Measurements from ENCODE around the gene KCNIP4.

KCNIP4 gene

DNA sequence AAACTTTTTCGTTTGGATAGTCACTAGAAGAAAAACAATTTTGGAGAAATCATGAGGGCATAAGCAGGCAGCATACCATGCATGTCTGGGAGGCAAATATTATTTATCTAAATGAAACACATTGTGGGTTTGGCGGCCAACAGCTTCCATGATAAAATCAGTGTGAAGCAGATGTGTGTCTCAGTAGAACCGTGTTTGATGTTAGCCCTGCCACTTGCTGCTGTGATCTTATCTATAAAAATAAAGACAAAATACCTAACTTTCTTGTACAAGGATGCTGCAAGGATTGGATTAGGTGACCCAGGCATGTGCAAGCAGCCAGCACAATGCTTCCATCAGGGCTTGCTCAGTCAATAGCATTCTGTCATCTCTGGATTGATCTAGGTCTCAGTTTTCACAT lies 906.9 kb downstream of the KCNIP4 start:
- POLR2A ChIA-PET: no interaction called here

DNA sequence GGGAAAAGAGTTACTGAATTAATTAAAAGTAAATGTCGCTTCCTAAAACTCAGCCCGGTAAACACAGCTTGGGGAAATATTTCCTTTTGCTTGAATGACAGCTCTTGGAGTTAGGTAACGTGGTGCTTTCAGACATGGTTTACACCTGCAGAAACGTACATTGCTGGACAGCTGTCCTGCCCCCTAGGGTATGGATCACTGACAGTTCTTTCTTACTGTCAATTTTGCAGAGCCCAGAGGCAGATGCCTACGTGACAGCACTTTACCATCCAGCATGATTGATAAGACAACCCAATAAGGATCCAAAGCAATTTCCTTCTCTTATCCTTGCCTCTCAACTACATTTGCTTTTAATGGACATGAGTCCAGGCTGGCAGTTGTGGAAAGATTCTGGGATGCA lies 913.8 kb downstream of the KCNIP4 start:
- CTCF ChIA-PET: no interaction called here

More for the DNA sequence above, 906.9 kb downstream of the KCNIP4 start:
- DNase-seq (ENCODE audit: extremely low spot score): no peak
- CTCF ChIA-PET: no interaction called here
- no peak for TF ChIP-seq ELF4 (IDR thresholded peaks at IDR 0.05)
- no peak for TF ChIP-seq HDGF (IDR thresholded peaks at IDR 0.05; ENCODE audit: borderline replicate concordance)

DNA sequence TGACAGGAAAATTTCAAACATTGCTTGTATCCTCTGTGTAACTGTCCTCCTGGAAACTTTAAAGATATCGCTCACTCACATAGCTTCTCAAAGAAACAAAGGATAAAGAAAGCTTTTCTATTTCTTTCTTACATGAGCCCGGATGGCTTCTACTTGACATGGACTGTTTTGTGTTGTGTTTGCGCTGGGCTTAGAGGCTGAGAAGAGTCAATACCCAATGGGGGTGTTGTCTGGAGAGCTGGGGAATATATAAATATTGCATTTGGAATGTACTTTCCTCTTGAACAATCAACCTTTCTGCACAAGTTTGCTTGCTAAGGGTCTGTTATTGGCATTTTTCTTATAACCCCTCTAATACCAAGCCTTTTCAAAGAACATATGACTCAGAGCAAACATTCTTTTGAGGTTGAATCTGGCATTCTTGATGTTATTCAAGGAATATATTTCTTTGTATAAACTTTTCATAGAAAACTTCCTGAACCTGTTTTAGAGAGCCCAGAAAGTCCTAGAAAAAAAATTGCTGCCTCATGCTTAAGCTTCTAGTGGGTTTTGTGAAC lies 916.4 kb downstream of the KCNIP4 start:
- TF ChIP-seq FOXA1 (IDR thresholded peaks at IDR 0.05): no peak
- TF ChIP-seq HDGF (IDR thresholded peaks at IDR 0.05; ENCODE audit: borderline replicate concordance): no peak
- TF ChIP-seq ARNT (IDR thresholded peaks at IDR 0.05): no peak
- TF ChIP-seq LEF1 (IDR thresholded peaks at IDR 0.05; ENCODE audit: borderline replicate concordance): no peak
- no peak for TF ChIP-seq ZNF384 (IDR thresholded peaks at IDR 0.05)
- DNase-seq (ENCODE audit: extremely low spot score): no peak
- POLR2A ChIA-PET: no interaction called here
- CTCF ChIA-PET: no interaction called here

More for the DNA sequence above, 913.8 kb downstream of the KCNIP4 start:
- TF ChIP-seq NFRKB (IDR thresholded peaks at IDR 0.05) (no peak), FOXM1 (IDR thresholded peaks at IDR 0.05; ENCODE audit: borderline replicate concordance) (no peak)
- POLR2A ChIA-PET: no interaction called here
- no peak for DNase-seq (ENCODE audit: extremely low spot score)

GRCh38 chr4:21018817-21019216 lies 929.8 kb downstream of the KCNIP4 start:
- DNase-seq (ENCODE audit: extremely low spot score): no peak
- POLR2A ChIA-PET: no interaction called here

GRCh38 chr4:21013501-21013900 lies 935.1 kb downstream of the KCNIP4 start:
- POLR2A ChIA-PET: no interaction called here
- CTCF ChIA-PET: no interaction called here
- no peak for DNase-seq (ENCODE audit: extremely low spot score)
- no peak for TF ChIP-seq LEF1 (IDR thresholded peaks at IDR 0.05; ENCODE audit: borderline replicate concordance)
- TF ChIP-seq ARNT (IDR thresholded peaks at IDR 0.05): no peak
- TF ChIP-seq FOXM1 (IDR thresholded peaks at IDR 0.05; ENCODE audit: borderline replicate concordance): no peak

More at GRCh38 chr4:21018817-21019216, 929.8 kb downstream of the KCNIP4 start:
- CTCF ChIA-PET: no interaction called here
- TF ChIP-seq L3MBTL2 (conservative IDR thresholded peaks at IDR 0.05) (no peak), HDGF (IDR thresholded peaks at IDR 0.05; ENCODE audit: borderline replicate concordance) (no peak), FOXM1 (IDR thresholded peaks at IDR 0.05; ENCODE audit: borderline replicate concordance) (no peak), SP1 (IDR thresholded peaks at IDR 0.05) (no peak), BHLHE40 (IDR thresholded peaks at IDR 0.05; ENCODE audit: borderline replicate concordance) (no peak), FOXK2 (IDR thresholded peaks at IDR 0.05) (no peak), SUZ12 (IDR thresholded peaks at IDR 0.05) (no peak), ELF4 (IDR thresholded peaks at IDR 0.05) (no peak), FOXA1 (IDR thresholded peaks at IDR 0.05) (no peak), ARNT (IDR thresholded peaks at IDR 0.05) (no peak), LEF1 (IDR thresholded peaks at IDR 0.05; ENCODE audit: borderline replicate concordance) (no peak), ZNF384 (IDR thresholded peaks at IDR 0.05) (no peak), TARDBP (IDR thresholded peaks at IDR 0.05) (no peak), CTBP1 (IDR thresholded peaks at IDR 0.05; ENCODE audit: borderline replicate concordance) (no peak), NFRKB (IDR thresholded peaks at IDR 0.05) (no peak)
- TF ChIP-seq, protein P1, sequence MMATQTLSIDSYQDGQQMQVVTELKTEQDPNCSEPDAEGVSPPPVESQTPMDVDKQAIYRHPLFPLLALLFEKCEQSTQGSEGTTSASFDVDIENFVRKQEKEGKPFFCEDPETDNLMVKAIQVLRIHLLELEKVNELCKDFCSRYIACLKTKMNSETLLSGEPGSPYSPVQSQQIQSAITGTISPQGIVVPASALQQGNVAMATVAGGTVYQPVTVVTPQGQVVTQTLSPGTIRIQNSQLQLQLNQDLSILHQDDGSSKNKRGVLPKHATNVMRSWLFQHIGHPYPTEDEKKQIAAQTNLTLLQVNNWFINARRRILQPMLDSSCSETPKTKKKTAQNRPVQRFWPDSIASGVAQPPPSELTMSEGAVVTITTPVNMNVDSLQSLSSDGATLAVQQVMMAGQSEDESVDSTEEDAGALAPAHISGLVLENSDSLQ (IDR thresholded peaks at IDR 0.05): no peak

GRCh38 chr4:21012851-21013331 lies 935.7 kb downstream of the KCNIP4 start:
- no peak for TF ChIP-seq NFRKB (IDR thresholded peaks at IDR 0.05)
- no peak for TF ChIP-seq TARDBP (IDR thresholded peaks at IDR 0.05)
- no peak for TF ChIP-seq FOXA1 (IDR thresholded peaks at IDR 0.05)
- TF ChIP-seq SUZ12 (IDR thresholded peaks at IDR 0.05): no peak
- TF ChIP-seq LEF1 (IDR thresholded peaks at IDR 0.05; ENCODE audit: borderline replicate concordance): no peak
- no peak for TF ChIP-seq ARNT (IDR thresholded peaks at IDR 0.05)
- TF ChIP-seq BHLHE40 (IDR thresholded peaks at IDR 0.05; ENCODE audit: borderline replicate concordance): no peak
- no peak for TF ChIP-seq SP1 (IDR thresholded peaks at IDR 0.05)
- TF ChIP-seq L3MBTL2 (conservative IDR thresholded peaks at IDR 0.05): no peak
- no peak for TF ChIP-seq ELF4 (IDR thresholded peaks at IDR 0.05)
- TF ChIP-seq, protein P1 (IDR thresholded peaks at IDR 0.05): no peak
- TF ChIP-seq FOXM1 (IDR thresholded peaks at IDR 0.05; ENCODE audit: borderline replicate concordance): no peak
- TF ChIP-seq FOXK2 (IDR thresholded peaks at IDR 0.05): no peak
- CTCF ChIA-PET: no interaction called here
- DNase-seq (ENCODE audit: extremely low spot score): no peak
- POLR2A ChIA-PET: no interaction called here

- ChIA-PET POLR2A (no interaction called here), CTCF (no interaction called here)
- no peak for DNase-seq (ENCODE audit: extremely low spot score)
- TF ChIP-seq SUZ12 (IDR thresholded peaks at IDR 0.05) (no peak), FOXA1 (IDR thresholded peaks at IDR 0.05) (no peak), ARNT (IDR thresholded peaks at IDR 0.05) (no peak), NFRKB (IDR thresholded peaks at IDR 0.05) (no peak), FOXM1 (IDR thresholded peaks at IDR 0.05; ENCODE audit: borderline replicate concordance) (no peak), BHLHE40 (IDR thresholded peaks at IDR 0.05; ENCODE audit: borderline replicate concordance) (no peak), L3MBTL2 (conservative IDR thresholded peaks at IDR 0.05) (no peak), HDGF (IDR thresholded peaks at IDR 0.05; ENCODE audit: borderline replicate concordance) (no peak)
These were observed 937.5 kb downstream of the KCNIP4 start for GRCh38 chr4:21011106-21011505.

DNA sequence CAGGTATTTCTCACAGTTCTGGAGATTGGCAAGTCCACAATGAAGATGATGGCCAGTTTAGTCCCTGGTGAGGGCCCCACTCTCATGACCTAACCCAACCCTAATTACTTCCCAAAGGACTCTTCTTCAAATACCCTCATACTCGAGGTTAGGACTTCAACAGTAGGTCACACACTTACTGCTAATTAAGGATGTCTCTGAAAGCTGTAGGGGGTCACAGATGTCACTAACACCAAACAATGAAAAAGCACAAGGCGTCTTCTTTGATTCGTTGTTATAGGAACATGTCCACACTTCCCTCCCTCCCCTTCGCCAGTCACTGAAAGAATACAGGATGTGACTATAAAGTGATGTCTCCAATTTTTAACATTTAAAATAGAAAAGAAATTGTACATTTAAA lies 938.6 kb downstream of the KCNIP4 start:
- no peak for TF ChIP-seq FOXA1 (IDR thresholded peaks at IDR 0.05)
- TF ChIP-seq ARNT (IDR thresholded peaks at IDR 0.05): no peak
- no peak for TF ChIP-seq TARDBP (IDR thresholded peaks at IDR 0.05)
- no peak for TF ChIP-seq ELF4 (IDR thresholded peaks at IDR 0.05)
- no peak for TF ChIP-seq NFRKB (IDR thresholded peaks at IDR 0.05)
- TF ChIP-seq BHLHE40 (IDR thresholded peaks at IDR 0.05; ENCODE audit: borderline replicate concordance): no peak
- TF ChIP-seq L3MBTL2 (conservative IDR thresholded peaks at IDR 0.05): no peak
- no peak for TF ChIP-seq FOXM1 (IDR thresholded peaks at IDR 0.05; ENCODE audit: borderline replicate concordance)
- no peak for DNase-seq (ENCODE audit: extremely low spot score)
- ChIA-PET POLR2A (interaction anchor here (0.6 kb wide), 1 partner anchor 28 kb away, joined by 4 read pairs; no protein-coding TSS in a partner anchor), CTCF (no interaction called here)

Data from HEK293T (cell line).